GM18499 (cell line): ENCODE measurements around the gene RACK1.

Experiments used
- ATAC-seq: cut with Tn5 transposase; IDR thresholded peaks from one replicate; pipeline ENCODE4 v1.9.1; 2021; ENCODE audit warnings: moderate number of reproducible peaks; ENCODE audit not compliant: insufficient read depth, unreplicated experiment

RACK1 gene

DNA sequence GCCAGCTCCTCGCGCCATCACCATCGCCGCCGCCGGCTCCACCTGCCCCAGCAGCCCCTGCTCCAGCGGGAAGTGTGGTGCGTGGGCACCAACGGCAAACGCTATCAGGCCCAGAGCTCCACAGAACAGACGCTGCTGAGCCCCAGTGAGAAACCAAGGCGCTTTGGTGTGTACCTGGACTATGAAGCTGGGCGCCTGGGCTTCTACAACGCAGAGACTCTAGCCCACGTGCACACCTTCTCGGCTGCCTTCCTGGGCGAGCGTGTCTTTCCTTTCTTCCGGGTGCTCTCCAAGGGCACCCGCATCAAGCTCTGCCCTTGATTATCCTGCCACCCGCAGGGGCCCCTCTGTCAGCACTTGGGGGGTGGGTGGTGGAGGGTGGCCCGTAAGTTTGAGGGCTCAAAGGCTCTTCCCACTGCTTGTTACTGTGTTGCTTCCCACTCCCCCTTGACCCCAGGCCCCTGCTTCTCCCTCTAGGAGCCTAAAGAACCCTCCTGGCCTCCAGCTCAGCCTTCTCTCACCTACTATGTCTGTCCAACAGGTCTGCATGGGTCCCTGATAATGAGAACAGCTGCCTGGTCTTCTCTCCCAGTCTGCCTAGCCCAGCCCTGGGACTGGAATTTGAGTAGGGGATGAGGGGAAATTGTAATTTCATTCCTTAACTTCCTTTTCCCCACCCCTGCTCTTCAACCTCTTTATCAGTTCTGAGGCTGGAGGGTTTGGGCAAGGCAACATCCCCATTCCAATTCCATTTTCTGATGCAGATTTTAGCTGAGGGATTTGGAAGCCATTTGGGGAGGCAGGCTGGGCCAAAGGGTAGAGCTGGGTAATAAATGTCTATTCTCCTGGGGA is 9.0 kb downstream of the RACK1 start:
- ATAC-seq: no peak

DNA sequence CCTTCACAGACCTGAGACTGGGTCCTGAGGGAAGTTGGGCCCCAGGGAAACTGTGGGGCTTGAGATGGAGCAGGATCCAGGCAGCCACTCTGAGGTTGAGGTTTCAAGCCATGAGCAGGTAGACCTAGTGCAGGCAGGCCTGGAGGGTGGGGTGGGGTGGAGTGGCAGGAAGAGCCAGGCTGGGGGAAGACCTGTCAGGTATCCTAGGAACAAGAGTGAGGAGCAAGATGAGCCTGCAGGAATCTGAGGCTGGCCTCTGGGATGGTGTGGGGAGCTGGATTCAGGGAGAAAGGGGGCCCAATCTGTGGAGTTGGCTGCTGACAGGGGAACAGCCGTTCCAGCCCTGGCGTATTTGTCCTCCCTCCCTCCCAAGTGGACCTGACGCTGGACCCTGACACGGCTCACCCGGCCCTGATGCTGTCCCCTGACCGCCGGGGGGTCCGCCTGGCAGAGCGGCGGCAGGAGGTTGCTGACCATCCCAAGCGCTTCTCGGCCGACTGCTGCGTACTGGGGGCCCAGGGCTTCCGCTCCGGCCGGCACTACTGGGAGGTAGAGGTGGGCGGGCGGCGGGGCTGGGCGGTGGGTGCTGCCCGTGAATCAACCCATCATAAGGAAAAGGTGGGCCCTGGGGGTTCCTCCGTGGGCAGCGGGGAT is 9.8 kb downstream of the RACK1 start:
- no peak for ATAC-seq

DNA sequence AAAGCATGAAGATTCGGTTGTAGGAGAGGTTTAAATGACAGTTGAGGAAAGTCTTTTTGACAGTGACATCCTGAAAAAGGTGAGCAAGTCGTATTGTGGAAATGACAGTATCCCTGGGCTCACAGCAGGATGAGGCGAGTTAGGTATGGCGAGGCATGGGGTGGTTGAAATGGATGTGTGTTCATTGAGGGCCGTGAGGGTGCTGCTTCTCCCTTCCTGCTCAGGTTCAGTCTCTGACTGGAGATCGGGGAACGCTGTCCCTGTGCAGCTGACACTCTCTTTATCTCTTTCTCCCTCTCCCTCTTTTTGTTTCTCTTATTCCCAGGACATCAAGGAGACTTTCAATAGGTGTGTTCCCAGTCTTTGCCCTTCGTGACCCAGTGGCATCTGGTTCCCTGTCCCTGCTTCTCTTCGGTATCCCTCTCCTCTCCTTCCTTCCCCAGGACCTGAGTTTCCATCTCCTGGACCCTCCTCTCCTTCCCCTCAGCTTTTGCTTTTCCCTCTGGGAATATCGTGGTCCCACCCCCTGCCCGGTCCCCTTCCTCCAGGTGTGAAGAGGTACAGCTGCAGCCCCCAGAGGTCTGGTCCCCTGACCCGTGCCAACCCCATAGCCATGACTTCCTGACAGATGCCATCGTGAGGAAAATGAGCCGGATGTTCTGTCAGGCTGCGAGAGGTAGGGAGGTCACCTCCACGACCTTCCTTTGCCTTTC is 10.5 kb downstream of the RACK1 start:
- ATAC-seq: no peak

DNA sequence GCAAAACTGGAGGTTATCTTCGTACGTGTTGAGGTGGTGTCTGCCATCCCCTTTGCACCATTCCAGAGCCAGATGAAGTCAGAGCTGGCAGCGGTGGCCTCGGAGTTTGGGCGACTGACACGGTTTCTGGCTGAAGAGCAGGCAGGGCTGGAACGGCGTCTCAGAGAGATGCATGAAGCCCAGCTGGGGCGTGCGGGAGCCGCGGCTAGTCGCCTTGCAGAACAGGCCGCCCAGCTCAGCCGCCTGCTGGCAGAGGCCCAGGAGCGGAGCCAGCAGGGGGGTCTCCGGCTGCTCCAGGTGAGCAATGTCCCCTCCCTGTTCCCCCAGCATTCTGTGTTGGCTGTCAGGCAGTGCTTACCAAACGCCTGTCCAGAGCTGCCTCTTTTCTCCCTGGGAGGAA is 11.1 kb downstream of the RACK1 start:
- no peak for ATAC-seq

DNA sequence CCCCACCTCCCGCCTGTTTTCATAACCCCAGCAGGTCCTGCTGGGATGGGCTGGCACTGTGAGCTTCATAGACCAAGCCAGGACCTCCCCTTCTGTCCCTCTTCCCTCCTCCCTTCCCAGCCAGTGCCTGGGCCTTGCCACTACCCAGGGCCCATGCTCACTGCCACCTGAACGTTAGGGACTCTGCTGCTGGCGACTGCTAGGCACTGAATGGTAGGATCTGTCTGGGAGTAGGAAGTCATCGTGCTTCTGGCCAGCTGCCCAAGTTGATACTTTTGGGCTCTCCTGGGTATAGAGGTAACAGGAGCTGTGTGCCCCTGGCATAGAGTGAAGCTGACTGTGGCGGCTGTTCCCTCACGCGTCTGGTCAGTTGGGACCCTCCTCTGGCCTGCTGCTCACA is 12.3 kb downstream of the RACK1 start:
- no peak for ATAC-seq

DNA sequence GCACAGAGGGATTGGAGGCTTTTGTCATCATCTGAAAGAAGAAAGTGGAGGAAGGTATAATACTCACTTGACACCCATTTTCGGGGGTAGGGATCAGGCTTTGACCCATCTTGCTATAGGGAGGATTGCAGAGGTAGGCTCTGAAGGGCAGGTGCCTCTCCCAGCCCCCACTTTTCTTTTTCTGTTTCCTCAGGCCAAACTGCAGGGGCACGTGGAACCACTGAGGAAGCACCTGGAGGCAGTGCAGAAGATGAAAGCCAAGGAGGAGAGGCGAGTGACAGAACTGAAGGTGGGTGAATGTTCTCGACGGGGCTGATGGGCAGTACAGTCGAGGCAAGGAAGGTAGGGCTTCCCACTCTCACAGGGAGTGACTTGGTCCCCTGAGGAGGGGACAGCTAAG is 13.2 kb downstream of the RACK1 start:
- ATAC-seq: no peak

DNA sequence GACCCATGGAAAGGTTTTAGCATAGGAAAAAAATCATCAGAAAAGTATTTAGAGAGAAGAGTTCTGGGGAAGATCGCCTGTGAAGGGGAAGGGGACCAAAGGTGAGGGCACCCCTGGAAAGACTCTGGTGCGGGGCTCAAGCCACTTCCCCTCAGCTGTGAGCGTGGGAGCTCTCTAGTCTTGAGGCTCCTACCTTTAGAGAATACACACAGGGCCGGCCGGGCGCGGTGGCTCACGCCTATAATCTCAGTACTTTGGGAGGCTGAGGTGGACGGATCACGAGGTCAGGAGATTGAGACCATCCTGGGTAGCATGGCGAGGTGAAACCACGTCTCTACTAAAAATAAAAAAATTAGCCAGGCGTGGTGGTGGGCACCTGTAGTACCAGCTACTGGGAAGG is 13.7 kb downstream of the RACK1 start:
- ATAC-seq: no peak

DNA sequence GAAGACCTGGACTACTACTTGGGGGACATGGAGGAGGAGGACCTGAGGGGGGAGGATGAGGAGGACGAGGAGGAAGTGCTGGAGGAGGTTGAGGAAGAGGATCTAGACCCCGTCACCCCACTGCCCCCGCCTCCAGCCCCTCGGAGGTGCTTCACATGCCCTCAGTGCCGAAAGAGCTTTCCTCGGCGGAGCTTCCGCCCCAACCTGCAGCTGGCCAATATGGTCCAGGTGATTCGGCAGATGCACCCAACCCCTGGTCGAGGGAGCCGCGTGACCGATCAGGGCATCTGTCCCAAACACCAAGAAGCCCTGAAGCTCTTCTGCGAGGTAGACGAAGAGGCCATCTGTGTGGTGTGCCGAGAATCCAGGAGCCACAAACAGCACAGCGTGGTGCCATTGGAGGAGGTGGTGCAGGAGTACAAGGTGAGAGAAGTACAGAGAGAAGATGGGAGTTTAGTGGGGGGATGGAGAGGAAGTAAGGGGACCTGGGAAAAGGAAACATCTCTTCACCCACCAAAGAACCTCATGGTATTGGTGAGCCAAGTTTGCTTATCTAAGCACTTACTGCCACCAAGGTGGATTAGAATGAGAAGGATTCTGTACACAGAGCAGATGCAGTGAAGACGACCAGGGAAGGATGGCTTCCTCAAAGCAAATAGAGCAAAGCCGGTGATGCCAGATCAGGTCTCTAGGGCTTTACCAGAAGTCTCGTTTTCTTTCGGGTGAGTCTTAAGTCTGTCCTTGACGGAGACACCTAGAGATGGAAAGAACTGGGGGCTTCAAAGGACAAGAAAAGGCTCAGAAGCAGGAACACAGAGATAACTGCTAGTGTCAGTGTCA is 19.1 kb downstream of the RACK1 start:
- ATAC-seq: no peak

DNA sequence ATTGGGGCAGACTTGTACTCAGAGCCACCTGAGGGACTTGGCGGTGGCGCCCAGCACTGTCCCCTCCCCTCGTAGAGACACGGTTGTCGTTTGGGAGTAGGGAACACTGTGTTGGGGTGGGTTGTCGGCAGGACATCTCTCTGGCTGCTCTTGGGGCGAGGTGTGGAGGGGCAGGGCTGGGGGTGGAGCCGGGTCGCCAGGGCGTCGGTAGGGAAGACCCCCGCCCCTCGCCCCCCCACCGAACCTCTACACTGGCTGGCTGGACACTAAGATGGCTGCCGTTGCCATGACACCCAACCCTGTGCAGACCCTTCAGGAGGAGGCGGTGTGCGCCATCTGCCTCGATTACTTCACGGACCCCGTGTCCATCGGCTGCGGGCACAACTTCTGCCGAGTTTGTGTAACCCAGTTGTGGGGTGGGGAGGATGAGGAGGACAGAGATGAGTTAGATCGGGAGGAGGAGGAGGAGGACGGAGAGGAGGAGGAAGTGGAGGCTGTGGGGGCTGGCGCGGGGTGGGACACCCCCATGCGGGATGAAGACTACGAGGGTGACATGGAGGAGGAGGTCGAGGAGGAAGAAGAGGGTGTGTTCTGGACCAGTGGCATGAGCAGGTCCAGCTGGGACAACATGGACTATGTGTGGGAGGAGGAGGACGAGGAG is 19.8 kb downstream of the RACK1 start:
- ATAC-seq: no peak

DNA sequence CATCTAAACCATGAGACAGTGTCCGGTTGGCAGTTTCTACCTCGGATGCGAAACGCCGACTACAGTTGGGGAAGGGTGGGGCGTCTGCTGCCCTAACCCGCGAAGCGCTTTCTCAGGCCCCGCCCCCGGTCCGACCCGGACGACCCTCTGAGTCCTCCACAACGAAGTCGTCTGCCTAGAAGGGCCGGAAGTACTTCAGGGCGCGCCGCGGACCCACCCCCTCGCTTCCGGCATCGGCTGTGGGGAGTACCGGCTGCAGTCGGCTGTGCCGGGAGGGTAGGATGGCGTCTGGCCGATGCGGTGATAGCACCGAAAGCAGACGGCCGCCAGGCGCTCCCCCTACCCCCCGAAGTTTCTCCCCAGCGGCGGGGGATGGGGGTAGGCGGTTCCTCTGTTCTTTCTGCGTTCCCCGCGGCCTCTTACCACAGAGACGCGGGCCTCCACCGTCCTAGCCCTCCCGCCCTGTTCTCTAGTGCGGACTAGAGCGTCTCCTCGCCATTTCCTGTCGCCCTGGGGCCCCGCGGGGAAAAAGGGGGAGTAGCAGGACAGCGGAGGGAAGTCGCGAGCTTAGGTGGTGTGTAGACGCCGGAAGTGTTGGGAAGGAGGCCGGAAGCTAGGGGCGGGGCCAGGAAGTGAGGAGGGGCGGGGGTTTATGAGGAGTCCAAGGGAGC is 20.5 kb downstream of the RACK1 start, which contains the start of gene TRIM41:
Gene TRIM41 (plus strand): TSS at position 224 of the 671 bp plus-strand sequence. CDS start 719 bp downstream, outside the sequence.
- ATAC-seq: peak; percentile 36

DNA sequence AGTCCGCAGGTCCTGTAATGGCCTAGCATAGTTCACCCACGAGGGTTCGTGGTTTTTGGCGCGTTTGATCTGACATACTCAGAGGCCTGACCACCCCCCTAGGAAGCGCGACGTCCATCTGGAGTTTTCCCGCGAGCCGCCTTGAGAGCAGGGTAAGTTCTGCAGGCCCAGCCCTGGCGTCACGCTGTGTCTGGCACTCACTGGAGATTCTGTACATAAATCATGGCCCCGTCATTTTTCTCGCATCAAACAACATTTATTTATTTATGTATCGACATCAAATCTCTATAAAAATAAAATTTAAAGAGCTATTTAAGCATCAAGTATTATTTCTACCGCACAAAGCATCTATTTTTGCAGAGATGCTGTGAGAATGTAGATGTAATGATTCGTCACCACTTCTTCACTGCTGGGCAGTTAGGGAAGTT is 21.1 kb downstream of the RACK1 start:
- ATAC-seq: no peak

DNA sequence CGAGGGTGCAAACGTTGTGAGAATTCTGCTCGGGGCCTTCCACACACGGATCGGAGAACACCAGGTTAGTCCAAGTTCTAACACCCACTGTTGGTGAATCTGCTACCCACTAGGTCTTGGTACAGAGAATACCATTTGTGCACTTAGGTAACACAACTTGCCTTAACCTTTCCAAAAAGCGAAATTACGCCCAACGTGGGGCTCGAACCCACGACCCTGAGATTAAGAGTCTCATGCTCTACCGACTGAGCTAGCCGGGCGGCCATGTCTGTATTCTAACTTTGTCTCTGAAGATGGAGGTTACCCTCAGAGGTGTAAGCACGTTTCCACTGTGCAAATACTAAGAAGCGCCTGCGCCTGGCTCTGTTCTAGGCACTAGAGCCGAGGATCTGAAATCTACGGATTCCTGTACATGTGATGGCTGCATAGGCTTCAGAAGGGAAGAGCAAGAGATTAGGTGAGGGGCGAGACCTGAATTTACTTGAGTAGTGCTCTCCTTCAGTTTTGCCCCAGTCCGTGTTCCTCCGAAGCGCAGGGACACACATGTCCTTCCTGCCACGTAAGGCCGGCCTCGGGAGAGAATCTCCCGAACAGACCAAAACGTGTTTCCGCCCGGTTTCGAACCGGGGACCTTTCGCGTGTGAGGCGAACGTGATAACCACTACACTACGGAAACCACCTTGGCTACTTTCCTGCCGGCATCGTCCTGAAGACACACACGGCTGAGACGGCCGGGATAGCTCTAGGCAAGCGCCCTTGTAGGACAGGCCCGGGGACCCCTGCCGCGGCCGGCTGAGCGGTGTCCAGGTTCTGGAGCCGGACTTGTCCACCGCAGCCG is 21.7 kb downstream of the RACK1 start:
- ATAC-seq: peak; percentile 23

DNA sequence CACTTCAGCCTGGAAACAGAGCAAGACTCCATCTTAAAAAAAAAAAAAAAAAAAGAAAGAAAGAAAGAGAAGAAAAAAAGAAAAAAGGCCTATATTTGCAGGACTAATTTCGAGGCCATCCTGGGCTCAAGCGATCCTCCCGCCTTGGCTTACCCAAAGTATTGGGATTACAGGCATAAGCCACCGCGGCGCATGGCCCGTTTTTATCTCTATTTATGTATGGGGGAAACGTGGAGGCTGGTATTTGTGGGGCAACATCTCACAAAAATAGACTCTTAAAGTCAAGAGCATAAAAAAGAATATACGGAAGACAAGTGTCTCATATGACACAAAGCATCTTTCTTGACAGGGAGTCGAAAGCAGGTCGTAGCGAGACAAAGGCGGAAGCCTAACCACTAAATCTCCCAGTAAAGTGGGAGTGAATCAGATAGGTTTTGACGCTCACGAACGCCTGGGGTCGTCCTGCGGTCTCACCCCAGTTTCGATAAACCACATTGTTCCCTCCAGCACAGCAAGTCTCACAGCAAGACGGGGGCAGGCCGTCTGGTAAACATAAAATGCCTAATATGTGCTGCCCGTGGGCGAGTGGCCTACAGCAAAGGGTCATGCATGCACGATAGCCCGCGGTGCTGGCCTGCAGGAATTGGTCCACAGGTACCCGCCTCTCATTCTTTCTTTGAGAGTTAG is 22.5 kb downstream of the RACK1 start:
- ATAC-seq: no peak

DNA sequence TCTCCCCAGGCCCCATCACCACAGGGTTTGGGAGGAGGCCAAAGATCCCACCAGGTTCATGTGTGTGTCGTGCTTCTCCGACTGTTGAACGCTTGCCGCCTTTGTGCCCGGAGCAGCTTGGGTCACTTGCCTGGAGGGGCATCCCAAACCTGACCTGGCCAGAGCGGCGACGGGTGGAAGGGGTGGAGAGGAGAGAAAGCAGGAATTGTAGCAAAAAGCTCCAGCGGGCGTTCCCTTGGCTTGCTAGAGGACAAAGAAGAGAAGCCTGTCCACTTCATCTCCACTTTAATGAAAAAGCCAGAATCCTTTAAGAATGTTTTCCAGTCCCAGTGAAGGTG is 23.6 kb downstream of the RACK1 start:
- ATAC-seq: no peak

DNA sequence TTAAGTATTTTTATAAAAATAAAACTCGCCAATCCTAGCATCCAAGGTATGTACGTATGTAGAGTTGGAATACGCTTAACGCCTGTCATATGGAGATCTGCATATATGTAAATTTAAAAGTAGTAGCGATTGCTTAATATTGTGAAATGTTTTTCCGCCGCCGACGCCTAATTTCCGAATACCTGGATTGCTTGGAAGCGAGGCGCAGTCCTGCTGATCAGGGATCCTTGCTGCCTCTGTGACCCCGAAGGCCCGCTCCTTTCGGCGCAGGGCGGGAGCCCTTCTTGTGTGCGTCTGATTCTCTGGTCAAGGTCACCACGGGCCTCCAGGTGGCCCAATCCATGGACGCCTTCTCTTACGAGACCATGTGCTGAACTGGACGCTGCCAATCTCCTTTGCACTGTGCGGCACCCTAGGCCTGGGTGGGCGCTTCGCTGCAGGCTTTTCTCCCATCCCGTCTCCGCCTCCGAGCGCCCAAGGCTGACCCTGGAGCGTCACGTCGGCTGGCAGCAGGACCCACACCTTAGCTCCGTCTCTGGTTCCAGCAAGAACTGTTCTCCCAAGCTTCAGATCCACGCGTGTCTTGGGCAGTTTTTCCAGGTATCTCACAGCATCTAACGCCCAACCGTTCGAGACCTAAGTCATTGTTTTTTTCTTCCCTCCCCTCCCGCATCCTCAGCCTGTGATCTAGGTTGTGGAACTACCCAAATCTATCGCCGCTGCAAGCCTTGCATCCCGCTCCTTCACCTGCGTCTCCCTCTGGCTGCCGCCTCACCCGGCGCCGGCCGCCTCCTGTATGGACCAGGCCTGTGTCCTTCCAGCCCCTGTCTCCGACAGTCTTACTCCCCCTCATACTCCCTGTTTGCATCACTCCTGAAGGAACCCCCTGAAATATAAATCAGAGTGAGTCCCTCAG is 24.2 kb downstream of the RACK1 start:
- no peak for ATAC-seq

DNA sequence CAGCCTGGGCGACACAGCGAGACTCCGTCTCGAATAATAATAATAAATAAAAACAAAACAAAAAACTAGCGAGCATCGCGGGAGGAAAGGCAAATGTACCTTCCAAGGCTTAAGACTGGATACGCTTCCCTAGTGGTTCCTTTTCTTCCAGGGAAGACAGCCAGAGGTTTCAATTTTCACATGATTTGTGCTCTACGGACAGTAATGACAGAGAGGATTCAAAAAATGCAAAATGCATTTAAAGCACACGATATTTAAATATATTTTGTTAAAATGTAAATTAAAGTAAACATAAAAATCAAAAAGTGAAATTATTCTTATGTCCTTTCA is 24.9 kb downstream of the RACK1 start:
- ATAC-seq: no peak

DNA sequence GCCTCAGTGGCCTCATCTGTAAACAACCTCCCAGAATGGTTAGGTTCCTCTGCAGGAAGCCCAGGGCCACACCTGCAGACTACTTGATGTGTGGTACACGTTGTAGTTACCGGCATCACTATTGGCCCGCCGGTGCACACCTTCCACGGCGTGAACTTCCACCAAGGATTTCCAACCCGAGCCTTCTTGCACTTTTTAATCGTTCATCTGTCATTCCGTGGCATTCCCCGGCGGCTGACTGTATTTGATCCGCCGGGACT is 26.0 kb downstream of the RACK1 start:
- ATAC-seq: no peak
